LoVo (cell line): ENCODE data around the gene TACC3.

Source experiments
- DNase-seq: peaks from one replicate; pipeline ENCODE4 v3.0.0-alpha.2; 2016; ENCODE audit warnings: low spot score

Gene TACC3

DNA sequence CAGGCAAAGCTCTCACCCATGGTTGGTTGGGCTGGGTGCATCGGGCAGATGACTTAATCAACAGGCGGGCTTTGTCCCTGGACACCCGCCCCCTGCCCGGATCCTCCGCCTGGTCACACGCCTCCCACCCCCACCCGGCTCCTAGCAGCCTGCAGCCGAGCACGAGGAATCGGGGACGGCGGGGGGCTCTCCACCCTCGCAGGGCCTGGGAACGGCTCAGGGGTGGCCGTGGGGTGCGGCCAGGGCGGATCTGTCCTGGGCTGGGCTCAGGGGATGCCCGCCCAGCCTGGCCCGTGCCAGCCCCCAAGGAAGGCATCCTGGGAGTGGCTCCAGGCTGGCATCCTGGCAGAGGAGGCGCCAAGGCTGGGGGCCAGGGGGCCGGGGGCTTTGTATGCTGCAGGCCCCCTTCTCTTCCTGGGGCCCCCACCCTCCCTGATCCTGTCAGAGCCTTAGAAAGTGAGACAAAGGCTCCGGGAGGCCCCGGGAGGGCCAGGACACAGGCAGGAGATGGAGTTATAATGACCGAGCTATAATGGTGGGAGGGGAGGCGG is 39.3 kb downstream of the TACC3 start:
- DNase-seq = no peak

DNA sequence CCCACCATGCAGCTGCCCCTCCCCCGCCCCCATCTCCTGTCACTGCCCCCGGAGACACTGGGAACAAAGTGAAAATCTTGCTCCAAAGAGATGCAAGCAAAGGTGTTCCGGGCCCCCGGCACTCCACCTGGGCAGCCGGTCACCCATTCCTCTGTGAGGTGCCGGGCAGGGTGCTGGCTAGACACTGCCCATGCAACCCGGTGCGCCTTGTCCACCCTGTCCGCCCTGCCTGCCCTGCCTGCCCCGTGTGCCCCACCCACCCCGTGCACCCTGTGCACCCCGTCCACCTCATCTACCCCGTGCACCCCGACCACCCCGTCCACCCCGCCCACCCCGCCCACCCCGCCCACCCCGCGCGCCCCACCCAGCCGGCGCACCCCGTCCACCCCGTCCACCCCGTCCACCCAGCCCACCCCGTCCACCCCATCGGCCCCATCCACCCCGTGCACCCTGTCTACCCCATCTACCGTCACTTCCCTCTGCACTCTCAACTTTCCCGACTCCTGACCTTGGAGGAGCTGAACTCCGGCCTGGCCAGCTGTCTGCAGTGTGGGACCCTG is 39.9 kb downstream of the TACC3 start:
- no peak for DNase-seq

DNA sequence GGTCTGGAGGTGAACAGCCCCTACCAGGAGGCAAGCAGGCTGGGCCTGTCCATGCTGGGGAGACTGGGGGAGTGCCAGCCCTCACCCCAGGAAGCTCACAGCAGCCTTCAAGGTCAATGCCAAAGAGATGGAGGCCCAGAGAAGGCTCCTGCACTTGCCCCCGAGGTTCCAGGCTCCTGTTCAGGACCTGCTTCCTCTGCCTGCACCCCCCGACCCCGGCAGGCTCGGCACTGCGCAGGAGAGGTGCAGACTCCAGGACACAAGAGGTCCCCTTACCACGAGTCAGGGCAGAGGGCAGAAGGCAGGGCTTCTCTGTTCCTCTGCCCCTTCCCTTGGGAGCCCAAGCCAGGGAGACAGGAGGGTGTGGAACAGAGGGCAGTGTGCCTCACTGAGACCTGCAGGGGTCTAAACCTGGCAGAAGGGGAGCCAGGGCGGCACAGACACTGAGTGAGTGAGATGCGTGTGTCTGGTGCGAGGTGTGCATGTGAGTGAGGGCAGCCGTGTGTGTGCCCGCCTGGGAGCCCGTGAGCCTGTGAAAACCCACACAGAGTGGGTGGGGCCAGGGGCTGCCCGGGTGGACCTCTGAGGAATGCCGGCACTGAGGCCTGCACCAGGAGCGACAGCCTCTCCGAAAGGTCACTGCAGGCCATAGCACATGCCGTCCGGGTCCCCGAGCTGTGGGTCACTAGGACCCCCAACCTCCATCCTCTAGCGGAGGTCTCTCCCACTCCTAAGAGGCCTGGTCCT is 41.1 kb downstream of the TACC3 start:
- no peak for DNase-seq

DNA sequence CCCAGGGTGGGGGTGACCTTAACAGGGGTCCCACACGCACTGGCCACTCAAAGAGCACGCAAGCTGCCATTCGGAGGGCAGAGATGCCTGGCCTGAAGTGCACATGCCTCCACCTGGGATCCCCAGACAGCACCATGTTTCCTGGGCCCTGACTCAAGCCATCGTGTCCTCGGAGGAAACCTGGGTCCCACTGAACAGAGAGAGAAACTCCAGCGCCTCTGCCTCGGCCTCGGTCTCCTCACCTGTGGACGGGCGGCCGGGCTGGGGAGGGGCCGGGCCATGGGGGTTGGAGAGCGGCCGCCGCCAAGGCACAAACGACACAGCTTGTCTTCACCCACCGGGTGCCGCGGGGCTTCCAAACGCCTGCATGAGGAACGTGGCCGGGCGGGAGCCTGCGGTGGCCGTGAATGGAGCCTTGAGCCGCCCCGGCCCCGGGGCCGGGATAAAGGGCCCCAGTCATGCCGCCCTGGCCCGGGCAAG is 41.8 kb downstream of the TACC3 start:
- no peak for DNase-seq

DNA sequence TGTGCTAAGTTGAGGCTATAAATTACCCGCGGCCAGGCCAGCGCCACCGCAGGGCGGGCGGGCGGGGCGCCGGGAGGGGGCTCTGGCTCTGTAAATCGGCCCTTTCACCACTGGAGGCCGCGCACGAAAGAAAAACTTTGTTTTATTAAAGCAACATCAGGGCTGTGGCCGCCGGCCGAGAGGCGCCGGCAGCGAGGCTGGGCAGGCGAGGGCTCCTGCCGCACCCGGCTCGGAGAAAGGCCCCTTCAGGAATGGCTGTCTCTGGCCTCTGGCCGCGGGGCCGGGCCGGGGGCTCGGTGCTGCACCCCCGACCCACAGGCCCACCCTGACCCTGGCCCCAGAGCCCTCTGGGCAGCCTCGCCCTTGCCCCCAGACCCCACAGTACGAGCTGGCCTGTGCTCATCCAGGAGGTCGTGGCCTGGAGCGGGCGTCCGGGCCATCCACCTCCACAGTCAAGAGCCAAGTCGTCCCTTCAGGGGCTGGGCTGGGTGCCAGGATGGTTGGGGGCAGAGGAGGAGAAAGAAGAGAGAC is 42.3 kb downstream of the TACC3 start:
- no peak for DNase-seq

DNA sequence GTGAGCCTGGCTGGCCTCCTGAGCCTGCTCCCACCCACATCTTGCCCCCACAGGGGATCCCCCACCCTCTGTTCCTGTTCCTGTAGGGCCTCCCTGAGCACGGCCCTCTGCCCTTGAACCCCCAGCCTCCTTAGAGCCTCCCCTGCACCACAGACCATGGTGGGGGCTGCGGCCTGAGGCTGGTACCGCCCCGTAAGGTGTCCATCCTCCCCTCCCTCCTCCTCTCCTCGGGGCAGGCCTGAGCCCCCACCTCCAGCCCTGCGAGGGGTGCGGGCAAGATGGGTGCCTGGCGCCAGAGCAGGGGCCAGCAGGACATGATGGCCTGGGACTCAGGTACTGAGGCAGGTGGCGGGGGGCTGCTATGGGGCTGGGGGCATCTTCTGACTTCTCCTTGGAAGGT is 43.3 kb downstream of the TACC3 start:
- DNase-seq = no peak

DNA sequence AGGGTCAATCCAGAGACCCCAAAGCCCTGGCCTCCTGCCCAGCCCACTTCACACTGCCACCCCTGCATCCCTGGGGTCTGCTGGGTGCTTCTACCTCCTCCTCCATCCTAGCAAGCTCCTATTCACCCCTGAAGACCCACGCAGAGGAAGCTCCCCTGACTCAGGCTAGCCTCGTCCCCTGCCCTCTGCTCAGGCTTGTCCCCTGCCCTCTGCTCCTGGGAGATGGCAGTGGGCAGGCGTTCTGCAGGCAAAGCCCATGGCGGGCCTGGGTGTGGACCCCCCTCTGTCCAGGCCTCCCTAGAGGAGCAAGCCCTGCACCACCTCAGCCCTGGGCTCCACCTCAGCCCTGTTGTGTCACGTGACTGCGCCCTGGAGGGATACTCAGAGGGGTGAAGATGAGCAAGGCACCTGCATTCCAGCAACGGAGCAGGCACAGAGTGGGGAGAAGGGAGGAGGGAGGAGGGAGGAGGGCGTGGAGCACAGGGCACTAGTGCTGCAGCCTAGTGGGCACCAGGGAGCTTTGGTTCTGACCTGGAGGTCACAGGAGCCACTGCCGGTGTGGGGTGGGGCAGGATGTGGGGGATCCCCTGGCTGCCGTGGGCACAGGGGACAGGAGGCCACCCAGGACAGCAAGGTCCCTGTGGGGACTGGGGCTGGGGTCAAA is 44.2 kb downstream of the TACC3 start:
- no peak for DNase-seq

DNA sequence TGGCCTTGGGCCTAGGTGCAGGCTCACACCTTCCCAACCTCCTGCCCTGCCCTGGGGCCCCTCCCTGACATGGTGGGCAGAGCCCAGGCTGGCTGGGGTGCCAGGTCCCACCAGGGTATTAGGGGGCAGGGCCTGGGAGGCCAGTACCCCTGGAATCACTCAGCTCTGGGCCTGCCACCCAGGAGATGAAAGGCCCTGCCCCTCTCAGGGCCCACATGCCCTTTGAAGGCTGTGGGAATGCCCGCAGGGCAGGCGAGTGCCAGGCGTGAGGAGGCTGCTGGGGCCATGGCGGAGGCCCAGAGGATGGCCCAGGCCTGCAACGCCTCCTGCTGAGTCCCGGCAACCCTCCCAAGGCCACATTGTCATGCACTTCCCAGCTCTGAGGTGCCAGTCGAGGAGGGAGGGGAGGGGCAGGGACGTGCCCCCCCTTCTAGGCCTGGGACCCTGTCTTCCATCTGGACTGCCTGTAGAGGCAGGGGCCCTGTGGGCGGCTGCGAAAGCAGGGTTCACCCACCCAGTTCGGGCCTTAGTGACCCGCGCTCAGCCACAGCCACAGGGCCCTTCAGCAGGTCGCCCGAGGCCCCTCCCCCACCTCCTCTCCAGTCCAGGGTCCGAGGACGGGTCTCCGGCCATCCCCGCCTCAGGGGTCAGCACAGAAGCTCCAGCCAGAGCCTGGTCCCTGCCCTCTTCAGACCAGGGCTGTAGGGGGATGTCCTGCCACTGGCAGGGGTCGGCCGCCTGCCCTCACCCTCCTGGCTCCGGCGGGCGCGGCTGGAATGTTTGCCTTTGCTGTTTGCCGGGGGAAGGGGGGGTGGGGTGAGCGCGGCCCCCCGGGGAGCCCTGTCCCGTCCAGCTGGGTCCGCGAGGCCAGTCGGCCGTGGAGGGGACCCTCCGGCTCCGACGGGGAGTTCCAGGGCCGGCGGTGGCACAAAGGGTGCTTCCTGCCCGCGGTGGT is 45.1 kb downstream of the TACC3 start:
- no peak for DNase-seq

DNA sequence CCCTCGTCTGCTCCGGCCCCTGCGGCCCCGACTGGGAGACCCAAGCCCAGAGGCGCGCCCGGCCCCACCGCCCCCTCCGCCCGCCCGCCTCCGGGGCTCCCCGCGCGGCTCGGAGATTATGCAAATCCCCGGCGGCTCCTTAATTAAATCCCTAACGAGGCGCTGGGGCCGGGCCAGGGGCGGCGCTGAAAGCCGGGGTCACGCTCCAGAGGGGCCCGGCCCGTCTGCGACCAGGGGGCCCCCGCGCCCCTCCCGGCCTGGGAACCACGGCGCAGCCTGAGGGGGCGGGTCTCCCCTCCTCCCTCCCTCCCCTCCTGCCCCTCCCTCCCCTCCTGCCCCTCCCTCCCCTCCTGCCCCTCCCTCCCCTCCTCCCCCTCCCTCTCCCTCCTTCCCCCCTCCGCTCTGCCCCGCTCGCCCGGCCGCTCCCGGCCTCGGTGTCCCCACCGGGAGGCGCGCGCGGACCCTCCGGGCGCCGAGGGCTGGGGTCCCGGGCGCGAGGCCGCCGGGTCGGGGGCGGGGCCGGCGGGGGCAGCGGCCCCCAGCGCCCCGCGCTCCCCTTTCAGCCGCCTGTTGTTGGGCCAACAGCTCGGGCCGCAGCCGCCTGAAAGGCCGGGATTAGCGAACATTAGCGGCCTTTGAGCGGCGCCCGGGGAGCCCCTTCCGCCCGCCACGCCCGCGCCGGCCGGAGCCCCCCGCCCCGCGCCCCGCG is 45.9 kb downstream of the TACC3 start:
- DNase-seq = no peak

DNA sequence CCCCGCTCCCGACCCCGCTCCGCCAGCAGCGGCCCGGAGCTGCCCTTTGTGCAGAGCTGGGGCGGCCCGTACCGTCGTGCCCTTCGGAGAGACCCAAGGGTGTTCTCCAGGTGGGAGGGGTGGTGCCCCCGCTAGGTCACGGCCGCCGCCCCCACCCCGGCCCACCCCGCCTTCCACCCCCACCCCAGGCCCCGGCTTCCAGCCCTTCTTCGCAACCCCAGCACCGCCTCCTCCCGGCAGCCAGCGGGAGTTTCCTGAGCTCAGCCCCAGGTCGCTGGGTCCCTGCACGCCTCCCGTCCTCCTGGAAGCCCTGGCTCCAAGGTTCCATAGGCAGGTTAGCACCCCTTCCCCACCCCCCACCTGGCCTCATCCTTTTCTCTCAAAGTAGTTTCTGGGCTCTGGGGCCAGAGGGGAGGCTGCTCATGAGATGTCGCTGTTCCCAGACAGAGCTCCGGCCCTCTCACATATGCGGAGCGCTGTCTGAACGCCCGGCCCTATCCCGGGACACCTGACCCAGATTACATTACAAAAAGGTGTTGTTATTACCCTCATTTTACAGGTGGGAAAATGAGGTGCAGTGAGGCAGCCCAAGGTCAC is 46.5 kb downstream of the TACC3 start:
- DNase-seq = peak; percentile 22

DNA sequence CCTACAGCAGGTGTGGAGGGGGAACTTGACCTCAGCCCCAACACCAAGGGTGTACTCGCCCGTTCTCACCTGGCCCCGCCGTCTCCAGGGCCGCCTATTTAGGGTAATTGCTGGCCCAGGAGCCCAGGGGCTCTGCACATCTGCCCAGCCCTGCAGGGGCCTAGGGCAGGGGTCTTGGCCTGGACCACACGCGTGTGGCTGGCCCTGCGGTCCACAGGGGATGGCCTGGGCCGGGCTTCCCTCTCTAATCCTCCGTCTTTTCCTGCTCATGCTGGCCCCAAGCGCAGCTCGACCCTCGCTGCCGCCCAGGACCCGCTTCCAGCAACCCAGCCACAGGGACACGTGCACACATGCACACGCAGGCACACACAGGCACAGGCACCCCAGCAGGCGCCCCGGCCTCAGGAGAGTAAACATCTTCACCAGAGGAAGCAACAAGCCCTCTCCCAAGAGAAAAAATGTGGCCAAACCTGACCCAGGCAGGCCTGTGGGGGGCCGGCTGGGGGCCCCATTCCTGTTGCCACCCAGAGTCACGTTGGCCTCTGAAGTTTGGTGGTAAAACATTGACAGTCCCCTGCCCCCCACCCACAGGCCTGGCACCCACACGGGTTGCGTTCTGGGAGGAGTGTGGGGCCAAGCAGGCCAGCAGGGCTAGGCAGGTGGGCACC is 47.2 kb downstream of the TACC3 start:
- DNase-seq = no peak

DNA sequence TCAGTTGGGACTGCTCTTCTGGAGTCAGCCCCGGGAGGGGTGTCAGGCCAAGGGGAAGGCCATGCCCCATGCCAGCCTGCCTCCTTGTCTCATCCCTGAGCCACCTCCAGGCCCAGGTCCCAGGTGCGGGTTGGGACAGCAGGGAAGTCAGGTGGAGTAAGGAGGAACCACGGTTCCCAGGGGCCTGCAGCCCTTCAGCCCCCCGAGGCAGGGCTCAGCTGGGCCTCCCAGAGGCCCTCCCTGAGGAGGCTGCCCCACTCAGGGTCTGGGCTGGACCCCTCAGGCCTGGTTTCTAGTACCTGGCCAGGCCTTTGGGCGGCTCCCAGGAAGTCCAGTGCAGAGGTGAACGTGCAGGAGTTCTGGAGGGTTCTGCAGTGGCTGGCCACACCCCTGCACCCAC is 48.4 kb downstream of the TACC3 start:
- DNase-seq = no peak

DNA sequence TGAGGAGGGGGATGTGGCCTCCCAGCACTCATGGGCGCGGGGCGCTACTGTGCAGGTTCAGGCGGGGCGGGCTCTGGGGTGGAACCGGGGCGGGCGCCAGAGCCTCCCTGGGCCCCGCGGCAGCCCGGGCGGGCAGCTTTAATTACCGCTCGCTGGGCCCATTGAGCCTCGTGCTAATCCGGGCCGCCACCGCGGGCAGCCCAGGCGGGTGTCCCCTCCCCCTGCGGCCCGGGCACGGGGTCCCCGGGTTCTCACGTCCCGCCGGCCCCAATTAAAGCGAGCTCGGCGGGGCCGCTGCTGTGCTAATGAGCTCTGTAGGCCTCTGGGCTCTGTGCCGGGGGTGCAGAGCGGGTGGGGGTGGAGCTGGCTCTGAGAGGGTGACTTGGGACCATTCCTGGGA is 48.9 kb downstream of the TACC3 start:
- no peak for DNase-seq

DNA sequence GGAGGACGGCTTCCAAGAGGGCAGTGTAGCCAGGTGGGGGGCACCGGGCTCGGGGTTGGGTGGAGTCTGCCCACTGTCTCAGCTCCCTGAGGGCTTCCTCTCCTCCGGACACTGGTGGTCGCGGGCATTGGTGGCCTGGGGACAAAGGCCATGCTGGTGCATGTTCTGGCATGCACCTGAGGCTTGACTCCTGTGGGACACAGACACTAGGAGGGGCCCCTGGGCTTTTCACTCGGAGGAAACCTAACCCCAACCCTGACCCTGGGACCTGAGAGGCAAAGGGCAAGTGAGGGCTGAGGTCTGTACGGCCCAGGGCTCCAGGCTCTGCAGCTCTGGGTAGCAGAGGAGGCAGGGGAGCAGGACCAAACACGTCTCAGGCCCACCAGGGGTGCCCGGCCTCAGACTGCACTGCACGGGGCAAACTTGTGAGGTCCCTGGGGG is 49.5 kb downstream of the TACC3 start:
- DNase-seq = no peak

DNA sequence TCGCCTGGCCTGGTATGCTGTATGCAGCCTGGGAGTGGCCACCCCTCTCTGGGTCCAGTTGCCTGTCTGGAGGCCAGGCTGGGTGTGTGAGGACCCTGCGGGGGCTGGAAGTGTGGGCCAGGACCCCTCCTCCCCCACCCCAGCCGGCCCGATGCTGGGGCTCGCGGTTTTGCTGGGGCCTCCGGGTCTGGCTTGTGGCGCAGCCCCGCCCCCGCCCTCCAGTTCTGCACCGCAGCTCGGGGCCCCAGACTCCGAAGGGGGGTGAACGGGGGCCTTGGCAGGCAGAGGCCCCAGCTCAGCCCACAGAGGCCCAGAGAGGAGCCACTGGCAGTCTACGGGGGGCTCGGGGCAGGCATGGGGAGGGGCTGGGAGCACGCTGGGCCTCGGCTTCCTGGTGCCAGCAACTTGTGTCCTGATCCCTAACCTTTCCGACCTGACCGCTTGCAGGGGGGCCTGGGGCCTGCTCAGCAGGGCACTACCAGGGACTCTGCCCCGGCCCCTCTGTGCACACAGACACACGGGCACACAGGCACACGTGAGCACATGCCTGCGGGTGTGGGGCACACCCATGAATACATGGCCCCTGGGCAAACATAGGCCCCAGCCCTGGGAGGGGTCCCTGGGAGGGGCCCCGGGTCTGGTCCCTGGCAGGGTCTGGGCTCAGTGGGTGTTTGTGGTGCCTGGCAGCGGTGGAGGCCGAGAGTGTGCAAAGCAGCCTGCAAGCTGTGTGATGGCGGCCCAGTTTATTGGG is 50.4 kb downstream of the TACC3 start:
- no peak for DNase-seq

DNA sequence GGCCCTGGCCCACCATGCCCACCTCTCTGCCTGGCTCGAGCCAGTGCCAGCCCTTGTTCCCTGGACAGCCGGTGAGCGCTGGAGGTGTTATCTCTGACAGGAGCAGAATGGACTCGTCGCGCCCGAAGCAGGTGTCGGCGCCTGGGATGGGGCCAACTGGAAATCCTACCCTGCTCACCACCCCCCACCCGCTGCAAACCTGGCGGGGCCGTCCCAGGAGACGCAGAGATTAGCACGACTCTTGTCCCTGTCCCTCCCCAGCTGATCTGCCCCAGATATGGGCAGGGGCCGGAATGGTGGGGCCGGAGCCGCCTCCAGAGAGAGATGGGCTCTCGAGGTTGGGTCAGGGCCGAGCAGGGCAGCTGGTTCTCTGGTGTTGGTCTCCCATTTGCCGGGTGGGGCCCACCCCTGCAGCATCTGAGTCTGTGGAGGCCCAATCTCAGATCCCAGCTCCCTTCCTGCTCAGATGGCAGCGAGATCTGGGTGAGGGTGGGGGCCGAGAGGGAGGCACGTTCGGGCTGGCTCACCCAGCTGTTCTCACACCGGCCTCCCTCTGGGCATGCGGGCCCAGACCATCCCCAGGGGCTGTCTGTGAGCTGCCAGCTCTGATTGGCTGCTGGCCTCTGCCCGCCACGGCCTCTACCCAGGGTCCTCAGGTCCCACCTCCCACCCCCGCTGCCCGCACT is 51.7 kb downstream of the TACC3 start:
- DNase-seq = no peak

DNA sequence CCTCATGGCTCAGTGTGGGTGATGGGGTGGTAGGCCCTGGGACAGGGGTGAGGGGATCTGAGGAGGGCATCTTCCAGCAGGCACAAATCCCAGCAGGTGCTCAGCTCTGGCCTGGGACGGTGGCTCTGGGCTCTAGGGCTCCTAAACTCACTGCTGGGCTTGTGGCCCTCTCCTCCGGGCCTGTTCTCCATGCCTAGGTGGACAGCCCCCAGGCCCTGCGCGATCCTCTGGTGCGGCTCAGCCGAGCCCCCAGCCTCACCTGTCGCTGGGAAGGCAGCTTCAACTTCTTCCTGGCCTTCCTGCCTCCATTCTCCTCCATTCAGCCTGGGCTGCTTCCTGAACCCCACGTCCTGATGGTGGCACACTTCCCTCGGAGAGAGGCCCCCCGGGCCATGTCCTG is 52.4 kb downstream of the TACC3 start:
- no peak for DNase-seq

DNA sequence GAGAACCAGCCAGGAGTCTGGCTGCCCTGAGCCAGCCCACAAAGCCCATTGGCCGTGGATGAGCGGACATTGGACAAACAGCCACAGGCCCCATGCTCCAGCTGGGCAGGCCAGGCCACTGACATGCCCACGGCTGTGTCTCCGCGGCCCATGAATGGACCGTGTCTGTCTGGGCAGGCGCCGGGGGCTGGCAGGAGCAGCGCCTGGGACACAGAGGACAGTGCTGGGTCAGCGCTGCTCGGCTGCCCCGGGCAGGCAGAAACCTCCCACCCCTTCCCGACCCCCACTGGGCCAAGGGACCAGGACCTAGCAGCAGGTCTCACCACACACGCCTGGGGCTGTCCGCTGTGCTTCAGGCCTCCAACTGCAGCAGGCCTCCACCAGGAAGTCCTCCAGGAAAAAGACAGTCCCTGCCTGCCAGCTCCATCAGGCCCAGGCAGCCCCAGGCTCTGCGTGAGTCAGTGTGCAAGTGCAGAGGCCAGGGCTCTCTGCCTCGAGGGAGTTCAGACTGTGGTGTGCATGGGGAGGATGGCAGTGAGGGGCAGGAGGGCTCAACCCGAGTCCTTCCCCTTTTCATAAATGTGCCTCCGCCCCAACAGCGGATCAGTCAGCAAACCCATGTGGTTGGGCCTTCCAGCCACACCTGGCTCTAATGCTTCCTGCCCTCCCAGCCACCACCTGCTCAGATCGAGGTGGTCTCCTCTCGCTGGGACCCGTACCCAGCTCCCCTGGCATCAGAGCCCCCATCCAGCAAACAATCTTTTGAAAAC is 54.6 kb downstream of the TACC3 start:
- no peak for DNase-seq
